ENCODE measurements around the gene SPECC1. TPM values are rescaled to one million over a fixed set of nuclear protein-coding genes. Genes with fewer than 3 reads are reported as not detected.
A peak's percentile ranks its signal among the peaks of the same experiment; 100 is the strongest.

SPECC1 gene
- total and polyA plus RNA-seq, 2 of the 4 experiments (the other 2 are of a cell fraction): 16.9 to 26.2 TPM

DNA sequence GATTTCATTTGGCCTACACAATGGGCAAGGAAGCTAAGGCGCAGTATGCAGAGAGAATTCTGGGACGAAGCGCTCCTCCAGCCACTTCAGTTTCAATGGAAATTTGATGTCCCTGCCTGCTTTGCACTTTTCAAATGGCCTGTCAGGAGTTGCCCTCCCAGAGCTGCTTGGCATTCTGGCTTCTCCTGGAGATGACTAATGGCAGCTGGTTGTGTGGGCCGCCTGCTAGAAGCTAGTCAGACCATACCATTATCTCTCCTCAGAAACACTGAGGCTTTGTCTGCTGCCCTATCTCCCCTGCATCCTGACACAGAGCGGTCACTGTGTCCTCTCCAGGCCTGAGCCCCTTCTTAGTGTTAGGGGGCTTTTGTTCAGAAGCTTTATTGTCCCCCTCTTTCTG, 180.1 kb downstream of the SPECC1 start:
- in situ Hi-C loops (cut with MboI; ENCODE audit: low sequenced_read_pairs) (no loop called here), intact Hi-C loops (cut with micrococcal nuclease) (loop anchor here (5.0 kb wide), 1 partner anchor 47 kb away; no protein-coding TSS in a partner anchor), dilution Hi-C loops (cut with HindIII; ENCODE audit: low sequenced_read_pairs, unreplicated experiment) (no loop called here)
- Histone ChIP-seq H3K9me3 (ENCODE audit: control insufficient read depth, insufficient read depth, low read length) (no peaks in the 10 kb centered on the region), H3K4ac (ENCODE audit: low read depth, low read length) (peak overlapping the region; percentile 82), H4K5ac (ENCODE audit: low read depth, low read length) (no peak overlapping the region), H3K27me3 (ENCODE audit: control insufficient read depth, insufficient read depth, low read length) (no peaks in the 10 kb centered on the region), H4K8ac (ENCODE audit: low read depth in 2 of 2, low read length in 2 of 2) (peak overlapping the region in 1 of 2 experiments; percentile 47; a peak in 2 of 4 replicates), H3K9ac (ENCODE audit: low read depth, low read length) (no peak overlapping the region), H3K27ac (ENCODE audit: insufficient read depth, low read length) (peak overlapping the region; percentile 14; the same call in 1 of the 2 replicates), H2AFZ (replicated peaks; ENCODE audit: low read length, poor library complexity) (peak overlapping the region; percentile 11), H2AK9ac (replicated peaks; ENCODE audit: low read depth, low read length, poor library complexity) (peak overlapping the region; percentile 56), H2BK15ac (ENCODE audit: low read depth, low read length) (peak overlapping the region; percentile 38; the same call in 1 of the 3 replicates), H4K20me1 (ENCODE audit: insufficient read depth, low read length) (peaks cover 10% of the 10 kb centered on the region), H3K4me3 (ENCODE audit: insufficient read depth, low read depth, low read length) (no peak overlapping the region), H2AK5ac (ENCODE audit: low read depth, low read length) (peak overlapping the region; percentile 91), H3K79me1 (ENCODE audit: low read depth in 1 of 2, low read length in 2 of 2) (peaks cover 34 to 71% of the 10 kb centered on the region in 2 experiments), H3K23ac (ENCODE audit: low read depth, low read length) (peak overlapping the region; percentile 71), H3K14ac (replicated peaks; ENCODE audit: low read depth, low read length) (peak overlapping the region; percentile 77), H3K4me1 (ENCODE audit: control insufficient read depth, insufficient read depth, low read length) (peaks cover 29% of the 10 kb centered on the region), H3K36me3 (ENCODE audit: control insufficient read depth, insufficient read depth, low read length) (no peaks in the 10 kb centered on the region), H3K18ac (ENCODE audit: low read depth, low read length) (0 out of 2 replicates have a peak overlapping the region, but pooled peaks have one; percentile 35), H4K91ac (ENCODE audit: insufficient read depth, low read depth, low read length) (peak overlapping the region; percentile 86), H3K56ac (ENCODE audit: extremely low read depth, insufficient read depth, low read length) (no peak overlapping the region), H2BK120ac (ENCODE audit: low read depth, low read length) (peak overlapping the region; percentile 68), H3K4me2 (ENCODE audit: low read depth, low read length) (no peak overlapping the region), H3K9me1 (ENCODE audit: insufficient read depth, low read length) (peaks cover 31% of the 10 kb centered on the region), H2BK20ac (ENCODE audit: low read depth, low read length) (peak overlapping the region; percentile 73), H2BK5ac (ENCODE audit: low read depth, low read length, poor library complexity, severe bottlenecking) (peak overlapping the region; percentile 15)
- 100% methylated on average over 2 of the region's 5 CpGs; no CpG with 5 or more reads in 1 of the 2 experiments for WGBS, 2 experiments (ENCODE audit: extremely low coverage in 2 of 2, insufficient read length in 1 of 2)
- BruUV-seq (replicated peaks): no TSS peak
- ChIA-PET POLR2A (ENCODE audit: unreplicated experiment) (interaction anchor here (0.6 kb wide), 1 partner anchor 98 kb away, joined by 4 read pairs; no protein-coding TSS in a partner anchor), CTCF (no interaction called here)
- DNase-seq (peak; percentile 68), ATAC-seq (ENCODE audit: low read depth) (peak; percentile 56)
- TF ChIP-seq MAZ (IDR thresholded peaks at IDR 0.05; ENCODE audit: borderline replicate concordance, low read depth, low read length) (no peak), FOS (IDR thresholded peaks at IDR 0.05; ENCODE audit: low read depth, low read length) (0 out of 2 replicates have a peak, but pooled peaks have one; percentile 9), NFE2L2 (IDR thresholded peaks at IDR 0.05; ENCODE audit: low read depth, low read length) (no peak), MAFK (IDR thresholded peaks at IDR 0.05; ENCODE audit: low read depth, low read length) (peak; percentile 12; the same call in 1 of the 2 replicates), MXI1 (IDR thresholded peaks at IDR 0.05; ENCODE audit: borderline replicate concordance, low read depth, low read length) (no peak)

Measured in IMR-90 (cell line).